HepG2 (cell line): ENCODE measurements around the gene ATP23. TPM values are rescaled to one million over a fixed set of nuclear protein-coding genes. Genes with fewer than 3 reads are reported as not detected.

ENCODE experiments used
- ATAC-seq: fragments of 200-7000 bp; cut with Tn5 transposase; 3 replicates; pipeline ENCODE4 v1.9.1; 2020; ENCODE audit warnings: mild to moderate bottlenecking, moderate library complexity
- BruUV-seq: library from RNA; stranded (reverse); fragments of 400-500 nt; replicated peaks from 2 replicates; lab custom pipeline; 2021; lab: Mats Ljungman, UMichigan
- CTCF ChIA-PET: fragments of 300-600 bp; formaldehyde crosslinking; extraction: SDS; loops from one replicate; lab custom pipeline; 2021; ENCODE audit warnings: low total read pairs, inconsistent platforms, low intra/inter-chr PET ratio; lab: Yijun Ruan, JAX
- POLR2A ChIA-PET: fragments of 350-600 bp; sonication (Branson Sonifier 250); formaldehyde crosslinking; loops from one replicate; lab custom pipeline; 2020; ENCODE audit warnings: antibody characterized with exemption, inconsistent platforms; lab: Yijun Ruan, JAX
- DNase-seq: peaks from one replicate; pipeline ENCODE4 v3.0.0-alpha.2; 2015; ENCODE audit warnings: low spot score
- FAIRE-seq: peaks from 3 replicates; lab custom pipeline; 2011; peaks lifted over from hg19 to GRCh38; lab: Jason Lieb, UNC
- H2AFZ ChIP-seq: one replicate; pipeline ENCODE4 v1.6.1; 2011; ENCODE audit warnings: low read length, inconsistent platforms
- H3K27ac ChIP-seq: fragments of 300-600 bp; 3 replicates; pipeline ENCODE4 v1.8.0; 2011; ENCODE audit warnings: mixed run types, mild to moderate bottlenecking, mixed read lengths, low read length, inconsistent platforms; ENCODE audit not compliant: insufficient read depth; ENCODE audit errors: extremely low read length
- H3K27me3 ChIP-seq, 2 experiments: fragments of 200-600 bp in 1 of 2; 2 replicates in 1 of 2; 3 replicates in 1 of 2; pipeline versions ENCODE4 v1.6.0 to v1.8.0; 2011; ENCODE audit warnings: low read length in 2 of 2, mild to moderate bottlenecking in 2 of 2, moderate library complexity in 2 of 2, inconsistent platforms in 1 of 2; ENCODE audit not compliant: insufficient read depth in 2 of 2, control insufficient read depth in 1 of 2
- H3K36me3 ChIP-seq, 2 experiments: fragments of 200-600 bp in 1 of 2; replicated peaks in 1 of 2; 2 replicates in 1 of 2; 3 replicates in 1 of 2; pipeline versions ENCODE4 v1.5.1 to v1.8.0; 2011; ENCODE audit warnings: low read length in 2 of 2, inconsistent platforms in 1 of 2; ENCODE audit not compliant: insufficient read depth in 2 of 2, control insufficient read depth in 1 of 2
- H3K4me1 ChIP-seq: 2 replicates; pipeline ENCODE4 v1.5.1; 2012; ENCODE audit warnings: low read length, inconsistent platforms; ENCODE audit not compliant: insufficient read depth
- H3K4me2 ChIP-seq: 2 replicates; pipeline ENCODE4 v1.6.0; 2011; ENCODE audit warnings: low read depth, low read length, inconsistent platforms
- H3K4me3 ChIP-seq, 3 experiments: fragments of 200-600 bp in 1 of 3; sonication (generic), shearing (Covaris generic) in 1 of 3; replicated peaks in 1 of 3; 2 replicates each; pipeline ENCODE4 v1.5.1; 2011 to 2016; ENCODE audit warnings: low read length in 3 of 3, inconsistent platforms in 2 of 3, low read depth in 2 of 3, mild to moderate bottlenecking in 2 of 3, control low read depth in 1 of 3, mixed read lengths in 1 of 3; ENCODE audit not compliant: insufficient read depth in 1 of 3
- H3K79me2 ChIP-seq: one replicate; pipeline ENCODE4 v1.6.1; 2011; ENCODE audit warnings: low read length, inconsistent platforms; ENCODE audit not compliant: insufficient read depth
- H3K9ac ChIP-seq: 2 replicates; pipeline ENCODE4 v1.6.0; 2011; ENCODE audit warnings: mild to moderate bottlenecking, low read depth, low read length, inconsistent platforms; ENCODE audit not compliant: insufficient read depth
- H3K9me3 ChIP-seq: 2 replicates; pipeline ENCODE4 v1.5.1; 2012; ENCODE audit warnings: mild to moderate bottlenecking, low read length
- H4K20me1 ChIP-seq: 2 replicates; pipeline ENCODE4 v1.6.0; 2011; ENCODE audit warnings: inconsistent platforms, mild to moderate bottlenecking, low read length, moderate library complexity; ENCODE audit not compliant: insufficient read depth
- ATM ChIP-seq: fragments of 450-650 bp; IDR thresholded peaks from 2 replicates; pipeline ENCODE4 v1.7.1; 2017; ENCODE audit warnings: mild to moderate bottlenecking, borderline replicate concordance
- CHD4 ChIP-seq: fragments of 200-600 bp; sonication (generic); IDR thresholded peaks from 2 replicates; pipeline ENCODE4 v1.7.0; 2017; ENCODE audit warnings: mild to moderate bottlenecking, low read length, borderline replicate concordance
- EEA1 ChIP-seq: sonication (generic); formaldehyde crosslinking; IDR thresholded peaks from 2 replicates; pipeline ENCODE4 v1.5.1; 2020; ENCODE audit warnings: mild to moderate bottlenecking, missing genetic modification reagents, borderline replicate concordance
- JUNB ChIP-seq: sonication (generic); formaldehyde crosslinking; IDR thresholded peaks from 2 replicates; pipeline ENCODE4 v1.8.0; 2022; ENCODE audit warnings: missing genetic modification reagents, mild to moderate bottlenecking, borderline replicate concordance
- KDM4B ChIP-seq: sonication (generic); formaldehyde crosslinking; IDR thresholded peaks from 2 replicates; pipeline ENCODE4 v1.4.0; 2020; ENCODE audit warnings: missing genetic modification reagents
- MIER3 ChIP-seq: IDR thresholded peaks from 2 replicates; pipeline ENCODE4 v1.6.1; 2016; ENCODE audit warnings: missing compliant biosample characterization, borderline replicate concordance
- MNT ChIP-seq: fragments of 450-650 bp; IDR thresholded peaks from 2 replicates; pipeline ENCODE4 v1.6.1; 2016
- NFAT5 ChIP-seq: sonication (generic); formaldehyde crosslinking; IDR thresholded peaks from 2 replicates; pipeline ENCODE4 v1.4.0; 2020; ENCODE audit warnings: missing genetic modification reagents
- RXRB ChIP-seq: IDR thresholded peaks from 2 replicates; pipeline ENCODE4 v1.6.1; 2016; ENCODE audit warnings: borderline replicate concordance, missing genetic modification reagents, missing compliant biosample characterization
- SAFB2 ChIP-seq: sonication (generic); formaldehyde crosslinking; IDR thresholded peaks from 2 replicates; pipeline ENCODE4 v1.5.1; 2020; ENCODE audit warnings: missing genetic modification reagents, low read depth, mild to moderate bottlenecking, borderline replicate concordance
- TGIF2 ChIP-seq: IDR thresholded peaks from 2 replicates; pipeline ENCODE4 v1.6.1; 2016; ENCODE audit warnings: control low read depth, missing compliant biosample characterization
- TMF1 ChIP-seq: sonication (generic); formaldehyde crosslinking; IDR thresholded peaks from 2 replicates; pipeline ENCODE4 v1.8.1; 2022; ENCODE audit warnings: low read depth, missing genetic modification reagents
- TSC22D2 ChIP-seq: sonication (generic); formaldehyde crosslinking; IDR thresholded peaks from 2 replicates; pipeline ENCODE4 v1.5.1; 2020; ENCODE audit warnings: missing genetic modification reagents, mild to moderate bottlenecking, borderline replicate concordance
- ZNF616 ChIP-seq: sonication (generic); formaldehyde crosslinking; IDR thresholded peaks from 2 replicates; pipeline ENCODE4 v1.5.0; 2020; ENCODE audit warnings: low read depth, mild to moderate bottlenecking, missing genetic modification reagents
- WGBS: methylation state at CpG from one replicate; pipeline ENCODE4 v1.1.6; 2017; ENCODE audit warnings: low lambda C conversion rate; 5-methylcytosine and 5-hydroxymethylcytosine counted together
- in situ Hi-C: cut with HindIII; loops from 2 replicates; pipeline ENCODE4 v1.10.0; 2017; ENCODE audit warnings: low pct_unique_long_range_greater_than_20kb; ENCODE audit not compliant: extremely low pct_ligation_motif_present
- intact Hi-C: fragments of 100-400 bp; cut with micrococcal nuclease; formaldehyde crosslinking; loops from one replicate; pipeline ENCODE4 v1.10.0; 2022; ENCODE audit not compliant: unreplicated experiment
- polyA plus RNA-seq, 8 experiments: library from polyadenylated mRNA; depleted of rRNA in 3 of 8; stranded (reverse) in 7 of 8; unstranded in 1 of 8; fragments of >200 nt; fragmentation: Illumina TruSeq in 4 of 8; extraction: Trizol in 4 of 8; gene quantifications; 2 replicates each; pipeline versions ENCODE4 v1.2.1 to v1.2.3, GENCODE V29; 2011 to 2016; ENCODE audit warnings: low read depth in 4 of 8, missing spikeins in 1 of 8, mixed read lengths in 1 of 8; ENCODE audit not compliant: insufficient read depth in 1 of 8
- total RNA-seq, 5 experiments: library from RNA; depleted of rRNA; stranded (reverse); fragments of >200 nt; fragmentation: Illumina TruSeq; extraction: Trizol; gene quantifications; 2 replicates each; pipeline ENCODE4 v1.2.3, GENCODE V29; 2016; ENCODE audit warnings: low read depth in 1 of 5

The ATP23 gene
- total and polyA plus RNA-seq, 2 of the 13 experiments (the other 11 are each of a cell fraction or from before 2014, with no cell fraction given) = 12.1 to 14.7 TPM

- in situ Hi-C loops (loop anchor here (25.0 kb wide), 2 partner anchors 453 to 1178 kb away; no protein-coding TSS in a partner anchor), intact Hi-C loops (no loop called here)
- Histone ChIP-seq H3K4me3 (no peak overlapping the region), H2AFZ (no peak overlapping the region), H3K4me2 (no peak overlapping the region), H3K79me2 (no peaks in the 10 kb centered on the region), H3K27me3 (peaks cover 0 to 8% of the 10 kb centered on the region in 2 experiments; a peak in 1 of 5 replicates), H3K9me3 (no peaks in the 10 kb centered on the region), H3K27ac (no peak overlapping the region), H4K20me1 (no peaks in the 10 kb centered on the region), H3K4me1 (no peaks in the 10 kb centered on the region), H3K9ac (no peak overlapping the region), H3K36me3 (no peaks in the 10 kb centered on the region)
- BruUV-seq = no TSS peak
- WGBS = 22% methylated on average over 13 of the region's 16 CpGs
- TF ChIP-seq JUNB (CRISPR knock-in tag) (no peak), TGIF2 (CRISPR knock-in tag) (no peak), NFAT5 (CRISPR knock-in tag) (no peak), TSC22D2 (no peak), RXRB (CRISPR knock-in tag) (no peak), EEA1 (CRISPR knock-in tag) (no peak), KDM4B (CRISPR knock-in tag) (no peak), MNT (no peak), MIER3 (no peak), ATM (no peak), TMF1 (CRISPR knock-in tag) (no peak), ZNF616 (CRISPR knock-in tag) (no peak), SAFB2 (CRISPR knock-in tag) (no peak), CHD4 (no peak)
- DNase-seq (no peak), FAIRE-seq (no peak), ATAC-seq (no peak)
- CTCF ChIA-PET = no interaction called here
- POLR2A ChIA-PET = no interaction called here
These were observed 43.3 kb downstream of the ATP23 start for GRCh38 chr12:57984629-57985151.
